ENCODE results near the gene CHST8.

The CHST8 gene

GRCh38 chr19:33640773-33641172, 19.0 kb downstream of the CHST8 start:
- TF ChIP-seq EZH2phosphoT487 (conservative IDR thresholded peaks at IDR 0.05; ENCODE audit: low read length) (no peak), CTCF (IDR thresholded peaks at IDR 0.05; ENCODE audit: insufficient read depth, low read length, poor library complexity, severe bottlenecking) (no peak)
- Histone ChIP-seq H3K9me2 (replicated peaks; ENCODE audit: insufficient read depth, low read length) (no peaks in the 10 kb centered on the region), H2AFZ (ENCODE audit: low read depth, low read length, severe bottlenecking) (no peak overlapping the region), H3F3A (ENCODE audit: insufficient read depth) (no peaks in the 10 kb centered on the region), H4K20me1 (ENCODE audit: low read depth, low read length) (no peaks in the 10 kb centered on the region), H3K27me3 (ENCODE audit: low read length) (no peaks in the 10 kb centered on the region), H3K36me3 (ENCODE audit: low read length) (no peaks in the 10 kb centered on the region), H3K27ac (ENCODE audit: low read depth, low read length) (no peak overlapping the region), H3K9ac (ENCODE audit: low read length) (no peak overlapping the region), H3K79me2 (ENCODE audit: insufficient read depth, low read length) (no peaks in the 10 kb centered on the region), H3K4me3 (ENCODE audit: insufficient read depth, low read length, poor library complexity, severe bottlenecking) (no peak overlapping the region), H3K9me3 (ENCODE audit: insufficient read depth, low read length) (no peaks in the 10 kb centered on the region), H3K4me2 (ENCODE audit: low read depth, low read length, poor library complexity, severe bottlenecking) (no peak overlapping the region)

GRCh38 chr19:33641261-33641660, 19.5 kb downstream of the CHST8 start:
- Histone ChIP-seq H3K9ac (ENCODE audit: low read length) (no peak overlapping the region), H3F3A (ENCODE audit: insufficient read depth) (no peaks in the 10 kb centered on the region), H3K4me2 (ENCODE audit: low read depth, low read length, poor library complexity, severe bottlenecking) (no peak overlapping the region), H3K4me3 (ENCODE audit: insufficient read depth, low read length, poor library complexity, severe bottlenecking) (no peak overlapping the region), H3K9me3 (ENCODE audit: insufficient read depth, low read length) (no peaks in the 10 kb centered on the region), H3K36me3 (ENCODE audit: low read length) (no peaks in the 10 kb centered on the region), H2AFZ (ENCODE audit: low read depth, low read length, severe bottlenecking) (no peak overlapping the region), H3K9me2 (replicated peaks; ENCODE audit: insufficient read depth, low read length) (no peaks in the 10 kb centered on the region), H3K27ac (ENCODE audit: low read depth, low read length) (no peak overlapping the region), H3K27me3 (ENCODE audit: low read length) (no peaks in the 10 kb centered on the region), H4K20me1 (ENCODE audit: low read depth, low read length) (no peaks in the 10 kb centered on the region), H3K79me2 (ENCODE audit: insufficient read depth, low read length) (no peaks in the 10 kb centered on the region)
- no peak for TF ChIP-seq EZH2phosphoT487 (conservative IDR thresholded peaks at IDR 0.05; ENCODE audit: low read length)
- no peak for TF ChIP-seq CTCF (IDR thresholded peaks at IDR 0.05; ENCODE audit: insufficient read depth, low read length, poor library complexity, severe bottlenecking)

- Histone ChIP-seq H3K27me3 (ENCODE audit: low read length) (no peaks in the 10 kb centered on the region), H2AFZ (ENCODE audit: low read depth, low read length, severe bottlenecking) (no peak overlapping the region), H3K79me2 (ENCODE audit: insufficient read depth, low read length) (no peaks in the 10 kb centered on the region)
Measured at GRCh38 chr19:33641956-33642498, 20.3 kb downstream of the CHST8 start.

More at GRCh38 chr19:33641956-33642498, 20.3 kb downstream of the CHST8 start:
- TF ChIP-seq EZH2phosphoT487 (conservative IDR thresholded peaks at IDR 0.05; ENCODE audit: low read length) (no peak), CTCF (IDR thresholded peaks at IDR 0.05; ENCODE audit: insufficient read depth, low read length, poor library complexity, severe bottlenecking) (no peak)
- no peak overlapping the region for H3K27ac ChIP-seq (ENCODE audit: low read depth, low read length)
- H3K36me3 ChIP-seq (ENCODE audit: low read length), result no peaks in the 10 kb centered on the region
- no peak overlapping the region for H3K9ac ChIP-seq (ENCODE audit: low read length)
- H3F3A ChIP-seq (ENCODE audit: insufficient read depth), result no peaks in the 10 kb centered on the region
- no peaks in the 10 kb centered on the region for H3K9me3 ChIP-seq (ENCODE audit: insufficient read depth, low read length)
- H3K9me2 ChIP-seq (replicated peaks; ENCODE audit: insufficient read depth, low read length), result no peaks in the 10 kb centered on the region
- no peak overlapping the region for H3K4me2 ChIP-seq (ENCODE audit: low read depth, low read length, poor library complexity, severe bottlenecking)
- H4K20me1 ChIP-seq (ENCODE audit: low read depth, low read length), result no peaks in the 10 kb centered on the region
- H3K4me3 ChIP-seq (ENCODE audit: insufficient read depth, low read length, poor library complexity, severe bottlenecking), result no peak overlapping the region
